Activated CD4-positive, alpha-beta T cell treated with anti-CD3 and anti-CD28 coated beads, Interleukin-2, amount 50 U/mL, for 48 hours (primary cell): ENCODE results near the gene GFOD1.
"Not testable (repeated sequence)": the region's sequence is repeated elsewhere in the genome, so short reads cannot be mapped to it uniquely, and the experiment has no call there.

Source experiments
- DNase-seq, 2 experiments: peaks; one replicate each; pipeline ENCODE4 v3.0.0-alpha.2; 2020

GFOD1 gene

DNA sequence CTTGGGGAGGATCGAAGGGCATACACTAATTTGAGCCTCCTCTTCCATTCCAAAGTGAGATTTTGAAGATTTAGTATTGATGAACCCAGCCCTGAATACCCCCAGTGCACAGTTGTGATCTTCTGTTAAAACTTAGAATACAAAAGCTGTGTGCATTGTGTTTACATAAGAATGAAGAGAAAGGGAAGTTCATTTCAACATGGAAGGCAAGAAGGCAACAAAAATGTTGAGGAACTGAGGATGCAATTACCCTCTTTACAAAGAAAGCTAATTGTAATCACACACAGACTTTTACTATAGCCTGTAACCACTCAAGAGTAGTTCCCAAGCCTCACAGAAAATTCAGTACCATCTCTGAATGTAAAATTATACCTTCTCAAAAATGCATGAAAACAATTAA is 49.3 kb downstream of the GFOD1 start:
- DNase-seq = no peak

DNA sequence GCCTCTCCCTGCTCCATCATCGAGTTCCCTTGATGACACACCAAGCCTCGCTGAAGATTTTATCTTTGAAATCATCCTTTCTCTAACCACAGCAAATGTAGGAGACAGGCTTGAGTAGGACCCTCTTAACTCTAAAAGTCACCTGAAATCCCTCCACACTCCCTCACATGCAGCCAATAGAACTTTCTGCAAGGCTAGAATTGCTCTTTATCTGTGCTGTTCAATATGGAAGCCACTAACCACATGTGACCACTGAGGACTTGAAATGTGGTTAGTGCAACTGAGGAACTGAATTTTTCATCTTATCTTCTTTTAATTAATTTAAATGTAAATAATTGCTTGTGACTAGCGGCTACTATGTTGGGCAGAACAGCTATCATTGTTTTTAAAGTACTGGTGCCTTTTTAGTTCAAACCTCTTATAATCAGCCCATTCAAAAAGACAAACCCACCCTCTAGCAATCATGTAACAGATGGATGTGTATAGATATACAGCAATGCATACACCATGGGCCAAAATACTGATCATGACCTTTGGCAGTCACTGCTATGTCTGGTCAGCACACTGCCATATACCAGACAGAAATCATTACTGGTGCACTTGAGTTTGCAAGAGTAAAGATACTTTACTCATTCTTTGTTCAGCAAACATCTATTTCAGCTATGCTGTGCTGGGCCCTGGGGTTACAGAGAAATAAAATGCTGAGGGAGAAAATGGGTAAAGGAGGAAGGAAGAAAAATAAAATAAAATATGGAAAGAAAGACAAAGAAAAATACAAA is 50.0 kb downstream of the GFOD1 start:
- no peak for DNase-seq

DNA sequence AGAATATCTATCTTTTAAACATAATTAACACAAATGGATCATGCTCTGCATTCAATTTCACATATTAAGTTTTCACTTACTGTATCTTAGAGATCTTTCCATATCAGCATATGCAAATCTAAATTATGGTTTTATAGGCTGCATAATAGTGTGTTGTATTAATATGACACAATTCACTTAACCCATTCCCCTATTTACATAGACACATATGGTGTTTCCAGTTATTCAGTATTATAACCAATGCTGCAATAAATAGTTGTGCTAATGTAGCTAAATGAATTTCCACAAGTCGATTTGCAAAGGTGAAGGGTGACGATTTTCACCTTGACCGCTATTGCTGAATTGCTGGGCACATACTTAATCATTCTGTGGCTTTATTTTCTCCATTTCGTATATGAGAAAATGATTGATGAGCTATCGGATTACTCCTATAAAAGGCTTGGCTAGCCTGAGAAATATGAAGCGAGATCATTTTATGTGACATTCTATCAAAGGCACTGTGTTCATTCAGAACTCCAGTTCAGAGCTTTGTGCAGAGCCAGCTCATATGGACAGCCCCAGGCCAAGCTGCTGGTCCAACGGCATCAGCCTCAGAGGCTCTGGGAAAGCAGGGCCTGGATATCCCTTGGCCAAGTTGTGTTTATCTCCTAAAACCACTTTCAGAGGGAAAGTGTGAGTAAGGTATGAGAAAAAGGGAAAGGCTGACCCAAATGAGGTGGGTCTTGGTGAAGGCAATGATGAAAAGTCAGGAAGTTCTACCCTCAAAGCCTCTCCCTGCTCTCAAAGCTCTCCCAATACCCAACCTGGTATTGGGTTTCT is 50.8 kb downstream of the GFOD1 start:
- DNase-seq = no peak

DNA sequence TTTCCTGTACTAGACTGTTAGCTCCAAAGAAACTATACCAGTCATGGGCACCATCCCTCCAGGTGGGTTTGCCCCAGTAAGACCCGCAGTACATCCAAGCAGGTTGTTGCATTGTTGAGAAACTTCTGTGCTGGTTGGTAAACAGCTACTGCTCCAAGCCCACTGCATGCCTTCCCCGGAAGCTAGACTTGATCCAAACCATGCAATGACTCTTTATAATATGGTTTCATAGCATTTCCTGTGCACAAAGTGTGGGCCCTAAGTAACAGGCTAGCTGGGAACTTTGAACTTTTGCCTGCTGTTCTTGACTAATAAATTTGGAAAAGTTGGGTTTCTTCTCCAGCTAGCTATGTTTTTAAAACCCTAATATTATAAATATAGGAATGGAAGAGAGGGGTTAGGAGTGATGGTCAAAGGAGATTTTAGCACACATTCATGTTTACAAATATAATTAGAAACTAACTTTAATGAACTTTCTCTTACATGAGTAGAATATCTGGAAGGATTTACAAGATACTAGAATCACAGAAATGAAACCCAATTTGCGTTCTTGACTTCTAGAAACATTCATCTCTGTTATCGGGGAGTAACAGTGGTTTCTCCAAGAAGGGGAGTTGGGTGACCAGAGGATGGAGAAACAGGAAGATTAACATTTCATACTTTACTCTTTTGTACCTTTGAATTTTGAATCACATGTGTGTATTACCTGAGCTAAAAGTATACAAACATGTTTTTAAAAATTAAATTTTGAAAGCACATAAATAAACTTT is 51.7 kb downstream of the GFOD1 start:
- DNase-seq = no peak

DNA sequence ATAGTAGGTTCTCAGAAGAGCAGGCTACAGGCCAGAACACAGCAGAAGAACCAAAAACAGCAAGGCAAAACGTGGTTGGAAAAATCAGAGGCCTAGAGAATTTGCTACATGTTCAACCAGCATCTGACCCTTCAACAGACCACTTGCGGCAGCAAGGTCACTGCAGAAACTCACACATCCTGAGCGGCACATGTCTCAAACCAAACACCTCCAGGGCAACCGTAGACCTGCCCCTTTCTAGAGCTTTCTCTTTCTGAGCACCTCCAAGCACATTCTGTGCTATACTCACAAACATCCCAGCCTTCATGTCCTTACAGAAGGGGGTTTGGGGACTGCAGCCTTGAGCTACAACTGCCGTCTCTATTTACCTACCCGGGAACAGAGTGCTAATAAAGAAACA is 52.6 kb downstream of the GFOD1 start:
- DNase-seq = no peak

DNA sequence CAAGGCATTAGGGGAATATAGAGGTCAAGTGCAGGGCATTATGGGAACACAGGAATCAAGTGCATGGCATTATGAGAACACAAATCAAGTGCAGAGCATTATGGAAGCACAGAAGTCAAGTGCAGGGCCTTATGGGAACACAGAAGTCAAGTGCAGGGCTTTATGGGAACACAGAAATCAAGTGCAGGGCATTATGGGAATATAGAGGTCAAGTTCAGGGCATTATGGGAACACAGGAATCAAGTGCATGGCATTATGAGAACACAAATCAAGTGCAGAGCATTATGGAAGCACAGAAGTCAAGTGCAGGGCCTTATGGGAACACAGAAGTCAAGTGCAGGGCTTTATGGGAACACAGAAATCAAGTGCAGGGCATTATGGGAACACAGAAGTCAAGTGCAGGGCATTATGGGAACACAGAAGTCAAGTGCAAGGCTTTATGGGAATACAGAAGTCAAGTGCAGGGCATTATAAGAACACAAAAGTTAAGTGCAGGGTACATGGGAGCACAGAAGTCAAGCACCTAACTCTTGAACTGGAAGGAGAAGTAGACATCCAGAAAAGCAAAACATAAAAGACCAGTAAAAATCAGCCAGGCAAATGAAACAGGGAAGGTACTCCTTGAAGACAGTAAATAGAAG is 53.1 kb downstream of the GFOD1 start:
- not testable (repeated sequence) for DNase-seq

DNA sequence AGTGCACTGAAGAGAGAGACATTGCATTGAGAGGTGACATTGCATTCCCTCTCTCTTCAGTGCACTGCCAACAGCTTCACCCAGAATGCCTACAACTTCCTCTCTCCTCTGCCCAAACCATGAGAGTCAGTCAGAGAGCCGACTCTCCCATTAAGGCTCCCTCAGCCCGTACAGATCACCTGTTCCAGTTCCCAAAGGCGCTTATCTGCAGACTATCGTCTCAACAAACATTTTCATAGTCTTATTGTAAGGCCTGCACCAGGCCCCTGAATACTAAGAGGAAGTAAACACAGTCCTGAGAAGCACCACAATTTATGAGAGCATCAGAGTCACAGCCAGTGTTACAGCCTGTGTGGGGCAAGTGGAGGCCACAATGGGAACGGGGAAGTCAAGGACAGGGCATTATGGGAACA is 53.7 kb downstream of the GFOD1 start:
- no peak for DNase-seq

DNA sequence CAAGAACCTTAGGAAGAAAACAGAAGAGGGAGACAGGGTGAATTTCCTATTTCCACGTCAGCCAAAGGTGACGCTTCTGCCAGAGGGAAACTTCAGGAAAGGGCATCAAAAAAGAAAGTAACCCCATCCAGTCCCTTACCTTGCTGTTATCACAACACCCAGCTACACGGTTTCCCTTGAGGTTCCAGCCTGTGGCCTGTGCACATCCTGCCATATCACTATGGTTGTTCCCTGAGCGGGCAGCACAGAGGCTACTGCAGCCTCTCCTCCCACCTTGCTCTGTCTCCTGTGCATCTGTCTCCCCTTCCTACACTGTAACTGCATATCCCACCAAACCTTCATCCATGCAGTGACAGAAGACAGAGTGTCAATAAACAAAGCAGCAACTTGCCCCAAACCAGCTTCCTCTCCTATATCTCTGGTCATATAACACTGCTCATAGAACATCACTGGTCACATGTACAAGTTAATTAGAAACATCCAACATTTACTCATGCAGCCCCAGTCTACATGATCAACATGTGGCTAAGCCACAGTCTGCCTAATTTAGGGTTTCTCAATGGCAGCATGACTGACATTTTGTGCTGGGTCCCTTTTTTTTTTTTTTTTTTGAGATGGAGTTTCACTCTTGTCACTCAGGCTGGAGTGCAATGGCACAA is 54.7 kb downstream of the GFOD1 start:
- DNase-seq = no peak

DNA sequence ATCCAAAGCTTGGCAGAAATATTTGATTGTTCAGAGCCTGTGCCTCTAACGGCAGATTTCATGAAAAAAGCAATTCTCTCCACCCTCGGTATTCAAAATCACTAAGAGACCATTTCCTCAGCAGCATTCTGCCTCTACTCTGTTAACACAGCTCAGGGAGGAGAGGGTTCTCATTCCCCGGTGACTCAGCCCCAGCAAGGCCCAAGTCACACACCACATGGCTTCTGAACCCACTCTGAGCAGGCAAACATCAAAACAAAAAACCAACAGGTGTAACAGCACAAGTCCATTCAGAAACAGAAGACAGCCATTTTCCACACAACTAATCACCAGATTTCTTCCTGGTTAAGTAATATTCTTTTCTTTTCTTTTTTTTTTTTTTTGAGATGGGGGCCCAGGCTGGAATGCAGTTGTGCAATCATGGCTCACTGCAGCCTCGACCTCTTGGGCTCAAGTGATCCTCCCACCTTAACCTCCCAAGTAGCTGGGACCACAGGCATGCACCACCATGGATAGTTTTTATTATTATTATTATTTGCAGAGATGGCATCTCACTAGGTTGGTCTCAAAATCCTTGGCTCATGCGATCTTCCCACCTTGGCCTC is 55.4 kb downstream of the GFOD1 start:
- DNase-seq = peak in 1 of 2 experiments; percentile 43

DNA sequence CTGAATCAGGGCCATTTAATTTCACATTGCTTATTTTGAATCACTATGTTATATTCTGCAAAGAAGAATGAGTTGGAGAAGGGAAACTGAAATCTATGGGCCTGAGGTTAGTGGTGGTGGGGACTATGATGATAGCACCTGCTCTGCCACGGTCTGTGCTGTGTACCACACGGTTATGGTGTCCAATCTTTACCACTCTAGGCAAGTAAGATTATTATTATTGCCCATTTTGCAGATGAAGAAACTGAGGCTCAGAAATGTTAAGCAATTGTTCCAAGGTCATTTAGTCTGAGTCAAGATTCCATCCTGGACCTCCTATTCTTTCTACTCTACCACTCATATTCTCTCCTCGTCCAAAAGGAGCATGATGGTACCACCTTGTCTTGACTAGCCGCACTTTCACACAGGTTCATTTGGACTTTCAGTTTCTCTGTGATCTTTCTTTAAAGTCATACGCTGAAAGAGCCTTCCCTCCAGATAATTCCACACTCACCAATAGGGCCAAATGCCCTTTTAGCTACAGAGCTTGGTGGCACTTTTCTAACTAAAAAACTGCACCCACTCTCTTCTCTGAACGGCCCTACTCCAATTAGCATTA is 56.2 kb downstream of the GFOD1 start:
- no peak for DNase-seq

DNA sequence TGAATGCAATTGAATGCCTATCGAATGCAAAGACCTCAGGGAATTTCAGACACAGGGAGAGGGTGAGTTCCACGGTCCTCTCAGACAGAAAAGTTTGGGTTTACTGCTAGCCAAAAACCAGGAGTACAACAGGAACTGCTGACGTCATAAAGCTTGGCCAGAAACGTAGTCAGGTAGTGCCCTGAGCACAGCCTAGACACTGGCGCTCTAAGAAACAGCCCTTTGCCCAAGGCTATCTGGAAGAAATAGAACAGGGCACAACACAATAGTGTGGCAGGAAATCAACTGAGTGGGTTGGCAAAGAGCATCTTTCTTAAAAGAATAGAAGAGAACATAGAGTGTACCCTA is 58.0 kb downstream of the GFOD1 start:
- no peak for DNase-seq

DNA sequence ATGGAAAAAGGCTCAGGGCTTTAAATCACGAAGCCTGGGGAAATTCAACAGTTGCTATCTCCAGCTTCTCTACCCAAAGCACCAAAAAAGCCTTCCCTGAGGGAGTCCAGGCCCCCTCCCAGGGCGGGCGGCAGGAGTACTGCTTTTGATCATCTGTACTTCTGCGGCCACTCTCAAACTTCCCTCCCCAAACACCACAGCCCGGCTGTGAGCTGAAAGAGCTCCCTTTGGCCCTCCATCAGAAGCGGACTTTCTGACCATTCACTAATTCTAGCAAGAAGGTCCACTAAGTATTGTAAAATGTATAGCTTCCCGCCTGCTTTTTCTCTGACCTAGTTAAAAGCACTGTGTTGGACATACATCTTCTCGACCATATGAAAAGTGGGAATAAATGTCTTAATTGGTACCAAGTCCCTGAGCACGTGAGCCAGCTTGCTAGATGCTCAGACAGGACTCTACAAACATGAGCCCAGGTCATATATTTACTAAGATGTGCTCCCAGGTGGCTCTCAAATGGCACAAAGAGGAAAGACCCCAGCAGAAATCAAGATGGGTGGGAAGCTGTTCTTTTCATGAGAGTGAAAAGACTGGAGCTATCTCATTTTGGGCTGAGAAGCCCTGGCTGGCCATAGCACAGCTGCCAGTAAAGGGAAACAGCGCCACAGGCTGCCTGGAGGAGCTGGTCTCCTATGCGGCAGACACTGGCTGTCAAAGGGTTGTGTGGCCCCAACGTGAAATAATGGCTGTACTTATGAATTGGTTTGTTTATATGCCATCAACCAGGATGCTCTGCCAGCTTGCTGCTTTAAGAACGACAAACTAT is 58.6 kb downstream of the GFOD1 start:
- peak; percentile 48 to 61 for DNase-seq

DNA sequence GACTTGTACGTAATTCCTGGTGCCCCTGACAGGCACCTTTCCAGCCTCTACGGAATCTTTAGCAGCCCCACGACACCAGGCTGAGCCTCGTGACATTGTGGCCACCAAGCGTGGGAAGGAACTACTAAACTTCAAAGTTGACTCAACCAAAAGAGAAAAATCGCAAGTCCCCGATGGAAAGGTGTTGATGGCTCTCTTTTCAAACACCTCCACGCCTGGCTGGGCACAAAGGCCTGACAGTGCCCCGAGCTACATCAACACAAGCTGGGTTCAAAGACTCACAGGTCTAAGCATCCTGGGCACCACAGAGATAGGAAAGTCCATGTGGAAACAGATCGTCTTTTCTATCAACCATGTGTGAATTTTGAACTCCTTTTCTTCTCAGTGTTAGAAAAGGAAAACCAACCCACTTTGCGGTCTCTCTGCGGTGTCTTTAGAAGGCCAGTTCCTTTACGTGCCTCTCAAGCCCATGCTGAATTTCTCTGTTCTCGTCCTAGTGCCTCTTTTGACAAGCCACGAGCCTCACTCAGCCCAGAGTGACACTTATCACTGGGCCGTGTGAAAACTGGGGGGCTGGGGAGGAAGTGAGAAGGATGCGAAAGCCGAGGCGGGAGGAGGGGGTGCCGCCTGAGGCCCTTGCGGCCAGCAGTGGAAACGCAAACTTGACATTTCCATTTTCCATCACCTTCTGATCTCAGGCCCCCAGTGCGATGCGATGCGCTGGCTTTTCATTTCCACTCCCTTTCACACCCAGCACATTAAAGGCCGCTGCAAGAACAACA is 59.4 kb downstream of the GFOD1 start:
- DNase-seq = peak; percentile 74 to 80

DNA sequence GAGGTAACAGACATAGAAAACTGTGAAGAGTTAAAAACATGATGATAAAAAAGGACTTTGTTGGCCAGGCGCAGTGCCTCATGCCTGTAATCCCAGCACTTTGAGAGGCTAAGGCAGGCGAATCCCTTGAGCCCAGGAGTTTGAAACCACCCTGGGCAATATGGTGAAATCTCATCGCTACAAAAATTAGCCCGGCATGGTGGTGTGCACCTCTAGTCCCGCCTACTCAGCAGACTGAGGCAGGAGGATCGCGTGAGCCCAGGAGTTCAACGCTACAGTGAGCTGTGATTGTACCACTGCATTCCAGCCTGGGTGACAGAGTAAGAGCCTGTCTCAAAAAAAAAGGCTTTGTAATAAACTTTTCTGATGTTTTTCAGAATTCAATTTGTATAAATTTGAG is 60.1 kb downstream of the GFOD1 start:
- no peak for DNase-seq

DNA sequence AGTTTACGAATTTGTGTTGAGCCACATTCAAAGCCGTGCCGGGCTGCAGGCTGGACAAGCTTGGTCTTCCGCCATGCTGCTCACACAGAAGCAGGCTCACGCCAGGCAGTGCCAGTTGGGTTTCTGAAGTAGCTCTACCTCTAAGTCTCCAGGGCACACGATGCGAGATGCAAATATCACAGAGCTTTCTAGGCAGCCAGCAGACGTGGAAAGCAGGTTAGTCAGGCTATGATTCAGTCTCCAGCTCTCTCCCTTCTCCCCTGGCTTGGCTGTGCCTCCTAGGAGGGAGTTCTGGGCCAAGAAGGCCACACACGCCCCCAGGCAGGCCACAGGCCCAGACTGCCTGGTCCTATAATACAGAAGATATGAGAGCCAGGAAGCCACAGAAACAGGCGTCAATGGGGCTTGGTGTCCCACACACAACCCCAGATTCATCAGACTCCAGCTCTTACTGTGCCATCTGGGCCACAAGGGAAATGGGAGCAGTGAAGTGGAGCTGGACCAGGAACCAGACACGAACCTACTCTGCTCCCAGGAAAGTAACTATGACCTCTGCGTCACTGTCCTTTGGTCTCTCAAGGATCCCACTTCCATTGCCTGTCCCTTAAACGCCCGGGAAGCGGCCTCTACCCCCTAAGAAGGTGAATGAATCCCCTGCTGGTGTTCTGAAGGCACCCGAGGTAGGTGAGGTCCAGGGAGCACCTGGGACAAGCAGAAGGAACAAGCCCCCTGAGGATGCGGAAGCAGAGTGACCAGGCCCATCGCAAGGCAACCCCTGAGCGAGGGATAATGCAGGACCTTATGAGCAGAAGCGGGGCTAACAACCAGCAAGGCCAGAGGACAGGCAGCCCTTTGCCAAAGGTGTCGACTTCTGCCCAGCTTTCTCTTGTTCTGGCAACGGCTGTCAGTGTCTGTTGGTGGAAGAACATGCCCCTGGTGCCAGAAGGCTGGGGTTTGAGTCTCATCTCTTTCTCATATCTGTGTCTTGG is 61.2 kb downstream of the GFOD1 start:
- peak; percentile 41 to 61 for DNase-seq

DNA sequence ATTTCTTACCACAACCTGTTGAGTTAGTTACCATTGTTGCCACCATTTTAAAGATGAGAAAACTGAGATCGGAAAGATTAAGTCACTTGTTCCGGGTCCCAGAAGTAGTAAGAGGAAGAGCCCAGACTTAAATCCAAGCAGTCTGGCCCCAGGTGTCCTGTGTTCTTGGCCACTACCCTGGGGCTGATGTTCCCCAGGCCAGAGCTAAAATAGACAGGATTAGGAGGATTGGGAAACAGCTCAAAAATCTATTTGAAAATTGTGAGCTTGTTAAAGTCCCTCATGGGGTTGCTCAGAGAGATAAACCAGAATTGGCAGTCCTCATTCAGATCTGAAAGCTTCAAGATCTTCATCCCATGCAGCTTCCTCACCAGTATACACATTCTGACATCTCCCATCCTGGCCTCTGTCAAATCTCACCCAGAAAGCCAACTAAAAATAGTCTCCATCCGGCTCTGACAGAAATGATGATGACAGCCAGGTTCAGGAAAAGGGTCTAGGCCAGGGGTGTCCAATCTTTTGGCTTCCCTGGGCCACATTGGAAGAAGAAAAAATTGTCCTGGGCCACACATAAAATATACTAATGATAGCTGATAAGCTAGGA is 62.0 kb downstream of the GFOD1 start:
- DNase-seq = no peak

DNA sequence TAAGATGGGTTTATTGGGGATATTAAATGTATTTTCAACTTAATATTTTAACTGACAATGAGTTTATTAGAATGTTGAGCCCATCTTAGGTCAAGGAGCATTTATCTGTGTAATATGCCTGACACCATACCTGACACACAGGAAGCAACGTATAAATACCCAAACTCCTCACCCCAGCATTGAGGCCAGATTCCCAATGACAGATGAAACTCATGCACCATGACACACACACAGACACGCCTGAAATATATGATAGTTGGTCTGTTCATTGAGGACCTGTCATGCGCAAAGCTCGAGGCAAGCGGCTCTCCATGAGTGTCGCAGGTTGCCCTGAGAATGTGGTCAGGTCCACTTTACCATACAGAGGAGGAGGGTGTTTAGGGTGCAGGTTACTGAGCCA is 64.1 kb downstream of the GFOD1 start:
- no peak for DNase-seq

DNA sequence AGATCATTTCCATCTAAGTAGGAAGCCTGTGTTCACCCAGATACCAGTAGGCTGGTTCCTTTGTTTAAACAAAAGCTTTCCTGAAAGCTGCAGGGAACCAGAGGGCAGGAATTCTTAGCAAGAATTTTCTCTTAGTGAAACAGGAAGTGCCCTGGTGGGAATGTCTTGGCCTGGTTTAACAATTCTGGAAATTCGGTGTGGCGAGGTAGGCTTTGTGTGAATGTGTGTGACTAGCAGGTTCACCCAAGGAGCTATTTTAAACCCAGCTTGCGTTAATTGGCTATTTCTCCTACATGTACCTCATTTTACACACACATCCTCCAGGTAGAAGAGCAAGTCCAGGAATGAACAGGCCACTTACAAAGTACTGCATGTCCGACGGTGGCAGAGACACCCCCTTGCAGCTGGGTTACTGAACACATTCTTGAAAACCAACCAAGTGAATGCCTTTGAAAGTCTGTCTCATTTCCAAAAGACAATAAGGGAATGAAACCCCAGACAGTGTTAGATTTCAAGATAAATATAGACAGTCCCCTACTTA is 64.6 kb downstream of the GFOD1 start:
- no peak for DNase-seq
